GM12875 (cell line): Measurements from ENCODE around the gene HBP1.

Experiments used
- H3K4me3 ChIP-seq: one replicate; pipeline ENCODE4 v1.5.1; 2011; ENCODE audit warnings: low read depth, low read length, control low read depth
- CTCF ChIP-seq: IDR thresholded peaks from 2 replicates; pipeline ENCODE4 v1.5.1; 2011; ENCODE audit warnings: low read depth, mild to moderate bottlenecking, control low read depth, inconsistent platforms, low read length, moderate library complexity, borderline replicate concordance; ENCODE audit not compliant: insufficient read depth

HBP1 gene

GRCh38 chr7:107228291-107228690 is 59.5 kb downstream of the HBP1 start:
- no peak for TF ChIP-seq CTCF
- H3K4me3 ChIP-seq = no peak overlapping the region

DNA sequence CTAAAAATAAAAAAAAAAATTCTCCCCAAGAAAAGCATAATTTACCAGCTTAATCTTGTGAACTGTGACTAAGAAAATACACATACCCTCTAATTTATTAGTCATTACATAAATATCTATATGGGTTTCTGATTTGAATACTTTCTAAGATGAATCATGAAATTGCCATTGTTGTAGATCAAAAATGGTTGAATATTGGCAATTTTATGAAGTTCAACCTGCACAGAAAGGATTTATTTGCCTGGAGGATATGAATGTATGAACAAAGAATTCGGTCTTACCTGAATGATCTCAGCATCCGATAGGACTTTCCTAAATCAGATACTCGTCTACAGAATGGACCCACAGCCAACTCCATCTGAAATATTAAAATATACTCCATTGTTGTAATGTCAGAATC is 61.5 kb downstream of the HBP1 start:
- no peak overlapping the region for H3K4me3 ChIP-seq
- TF ChIP-seq CTCF = no peak

DNA sequence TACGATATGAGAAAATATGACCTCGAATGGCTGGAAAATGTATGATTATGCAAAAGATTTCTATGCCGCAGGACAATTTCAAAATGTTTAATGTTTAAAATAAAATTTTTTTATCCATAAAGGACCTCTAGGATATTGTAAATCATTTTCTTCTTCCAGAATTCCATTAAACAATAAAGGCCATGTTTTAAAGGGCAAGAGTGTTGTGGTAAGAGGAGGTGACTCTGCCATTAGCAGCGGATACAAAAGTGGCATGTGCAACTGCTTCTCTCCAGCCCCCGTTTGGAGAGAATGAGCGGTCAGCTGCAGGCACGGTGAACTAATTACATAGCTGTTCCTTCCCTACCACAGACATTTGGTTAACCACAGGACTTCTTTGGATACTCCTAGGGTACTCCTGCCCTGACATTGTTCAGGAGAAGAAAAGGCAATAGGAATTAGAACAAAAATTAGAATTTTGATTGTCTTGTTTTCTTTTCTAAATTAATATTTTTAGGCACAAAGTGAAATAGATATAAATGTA is 63.8 kb downstream of the HBP1 start:
- no peak for TF ChIP-seq CTCF
- no peak overlapping the region for H3K4me3 ChIP-seq

GRCh38 chr7:107233174-107233573 is 64.4 kb downstream of the HBP1 start:
- no peak for TF ChIP-seq CTCF
- H3K4me3 ChIP-seq = no peak overlapping the region

DNA sequence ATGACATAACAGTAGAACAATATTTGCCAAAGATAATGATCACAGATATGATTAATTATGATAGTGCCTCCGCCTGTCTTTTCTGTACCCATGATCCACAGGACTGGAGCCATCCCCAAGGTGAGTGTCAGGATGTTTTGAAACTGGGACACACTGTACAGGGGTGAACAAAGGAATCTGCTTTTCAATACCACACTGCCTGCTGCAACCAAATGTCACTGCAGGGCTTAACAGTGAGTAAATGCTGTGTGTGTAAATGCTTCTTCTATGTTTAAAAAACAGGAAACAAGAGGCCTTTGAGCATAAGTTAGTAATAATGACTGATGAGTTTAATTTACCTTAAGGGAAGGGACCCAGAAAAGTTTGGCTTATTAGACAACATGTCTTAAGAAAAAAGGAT is 65.2 kb downstream of the HBP1 start:
- TF ChIP-seq CTCF = no peak
- no peak overlapping the region for H3K4me3 ChIP-seq

DNA sequence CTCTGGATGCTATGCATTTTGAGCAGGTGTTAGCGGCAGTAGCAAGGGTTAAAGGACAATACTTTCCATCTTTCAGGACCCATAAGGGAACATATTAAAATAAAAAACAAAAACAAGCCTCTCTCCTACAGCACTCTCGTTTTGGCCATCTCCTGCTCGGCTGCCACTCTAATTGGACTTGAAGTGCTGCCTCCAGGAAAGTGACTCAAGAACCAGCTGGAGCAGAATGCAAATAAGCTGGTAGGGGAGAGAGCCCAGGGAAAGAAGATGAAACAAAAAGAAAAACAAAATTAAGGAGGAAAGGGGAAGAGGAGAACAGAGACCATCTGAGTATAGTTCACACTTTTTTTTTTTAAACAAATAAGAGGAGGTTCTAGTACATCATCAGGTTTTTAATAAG is 65.6 kb downstream of the HBP1 start:
- no peak for TF ChIP-seq CTCF
- no peak overlapping the region for H3K4me3 ChIP-seq

- no peak overlapping the region for H3K4me3 ChIP-seq
Measured at GRCh38 chr7:107236862-107237261, 68.1 kb downstream of the HBP1 start.

More at GRCh38 chr7:107236862-107237261, 68.1 kb downstream of the HBP1 start:
- no peak for TF ChIP-seq CTCF
